ENCODE measurements around the gene ELK1. TPM values are rescaled to one million over a fixed set of nuclear protein-coding genes. Genes with fewer than 3 reads are reported as not detected.
"Not testable (repeated sequence)": the region's sequence is repeated elsewhere in the genome, so short reads cannot be mapped to it uniquely, and the experiment has no call there.

ELK1 gene
- total and polyA plus RNA-seq, 8 donors = 6.8 to 27.2 (median 16.5) TPM

DNA sequence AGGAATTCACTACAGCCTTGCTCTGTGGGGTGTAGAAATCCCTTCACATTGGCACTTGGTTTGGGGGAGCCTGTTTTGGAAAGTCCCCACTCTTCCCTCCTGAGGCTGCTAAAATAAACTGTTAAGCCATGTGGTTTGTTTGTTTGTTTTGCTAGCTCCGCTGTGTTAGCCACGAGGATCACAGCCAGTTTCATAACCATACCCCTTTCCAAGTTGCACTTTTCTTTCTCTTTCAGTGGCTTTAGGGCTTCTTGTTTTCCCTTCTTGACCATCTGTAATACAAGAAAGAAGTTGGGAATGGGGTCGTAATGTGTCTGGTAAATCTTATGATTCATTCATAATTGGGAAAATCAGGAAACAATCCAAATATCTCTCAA is 33.5 kb upstream of the ELK1 start:
- WGBS, 5 donors = 39 to 70% (median 47%) methylated on average over 3 of the region's 3 CpGs
- no peak overlapping the region for H3K27ac ChIP-seq
- no peaks in the 10 kb centered on the region for H3K4me1 ChIP-seq
- H3K27me3 ChIP-seq = peaks cover 0 to 12% (median 0%) of the 10 kb centered on the region in 3 donors
- intact Hi-C loops (cut with DNase I; ENCODE audit: low total_unique reads) = no loop called here
- no peaks in the 10 kb centered on the region for H3K9me3 ChIP-seq
- H3K36me3 ChIP-seq = no peaks in the 10 kb centered on the region
- DNase-seq = no peak
- no peak overlapping the region for H3K4me3 ChIP-seq
- TF ChIP-seq, protein P1, sequence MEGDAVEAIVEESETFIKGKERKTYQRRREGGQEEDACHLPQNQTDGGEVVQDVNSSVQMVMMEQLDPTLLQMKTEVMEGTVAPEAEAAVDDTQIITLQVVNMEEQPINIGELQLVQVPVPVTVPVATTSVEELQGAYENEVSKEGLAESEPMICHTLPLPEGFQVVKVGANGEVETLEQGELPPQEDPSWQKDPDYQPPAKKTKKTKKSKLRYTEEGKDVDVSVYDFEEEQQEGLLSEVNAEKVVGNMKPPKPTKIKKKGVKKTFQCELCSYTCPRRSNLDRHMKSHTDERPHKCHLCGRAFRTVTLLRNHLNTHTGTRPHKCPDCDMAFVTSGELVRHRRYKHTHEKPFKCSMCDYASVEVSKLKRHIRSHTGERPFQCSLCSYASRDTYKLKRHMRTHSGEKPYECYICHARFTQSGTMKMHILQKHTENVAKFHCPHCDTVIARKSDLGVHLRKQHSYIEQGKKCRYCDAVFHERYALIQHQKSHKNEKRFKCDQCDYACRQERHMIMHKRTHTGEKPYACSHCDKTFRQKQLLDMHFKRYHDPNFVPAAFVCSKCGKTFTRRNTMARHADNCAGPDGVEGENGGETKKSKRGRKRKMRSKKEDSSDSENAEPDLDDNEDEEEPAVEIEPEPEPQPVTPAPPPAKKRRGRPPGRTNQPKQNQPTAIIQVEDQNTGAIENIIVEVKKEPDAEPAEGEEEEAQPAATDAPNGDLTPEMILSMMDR (IDR thresholded peaks at IDR 0.05) = no peak

DNA sequence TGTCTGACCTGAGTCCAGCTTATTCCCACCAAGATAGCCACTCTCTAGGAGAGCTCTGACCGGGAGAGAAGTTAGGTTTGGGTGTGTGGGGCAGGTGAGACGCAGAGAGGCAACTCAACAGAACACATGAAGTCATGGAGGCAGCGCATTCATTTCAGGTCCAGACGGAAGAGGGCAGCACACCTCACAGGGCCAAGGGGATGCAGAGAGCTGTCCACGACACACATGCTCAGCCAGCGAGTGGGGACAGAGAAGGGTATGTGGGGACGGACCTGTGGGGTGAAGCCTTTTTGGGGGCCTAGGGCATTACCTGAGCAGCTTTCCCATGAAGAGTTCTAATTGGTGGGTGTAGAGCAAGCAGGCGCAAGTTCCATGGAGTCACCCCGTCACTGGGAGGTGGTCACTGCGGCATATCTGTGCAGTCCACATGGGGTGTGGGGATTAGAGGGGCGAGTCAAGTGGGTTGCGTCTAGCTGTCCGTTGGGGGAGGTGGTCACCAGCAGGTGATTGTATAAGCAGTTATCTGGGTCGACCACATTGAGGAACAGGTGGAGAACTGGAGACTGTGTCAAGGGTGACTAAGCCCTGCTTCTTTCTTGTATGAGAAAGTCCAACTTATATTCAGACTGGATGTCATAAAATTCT is 32.9 kb upstream of the ELK1 start:
- Histone ChIP-seq H3K4me1 (no peaks in the 10 kb centered on the region), H3K4me3 (no peak overlapping the region), H3K36me3 (no peaks in the 10 kb centered on the region), H3K27ac (no peak overlapping the region), H3K9me3 (no peaks in the 10 kb centered on the region), H3K27me3 (peaks cover 0 to 12% (median 0%) of the 10 kb centered on the region in 3 donors)
- no peak for TF ChIP-seq POLR2AphosphoS5 (IDR thresholded peaks at IDR 0.05)
- TF ChIP-seq, protein P1 (IDR thresholded peaks at IDR 0.05) = no peak
- no peak for DNase-seq
- intact Hi-C loops (cut with DNase I; ENCODE audit: low total_unique reads) = no loop called here
- WGBS, 5 donors = 74 to 81% (median 78%) methylated on average over 11 to 14 of the region's 14 CpGs

GRCh38 chrX:47675959-47676859 is 25.8 kb upstream of the ELK1 start:
- H3K36me3 ChIP-seq; H3K27ac ChIP-seq; intact Hi-C loops (cut with DNase I; ENCODE audit: low total_unique reads); H3K27me3 ChIP-seq; H3K4me1 ChIP-seq; DNase-seq; H3K4me3 ChIP-seq: not testable (repeated sequence)
- WGBS, 5 donors = 60 to 70% (median 65%) methylated on average over 7 of the region's 7 CpGs
- H3K9me3 ChIP-seq = peaks cover 0 to 23% (median 4%) of the 10 kb centered on the region in 4 donors

- no peak for TF ChIP-seq POLR2A (IDR thresholded peaks at IDR 0.05)
- Histone ChIP-seq H3K36me3 (no peaks in the 10 kb centered on the region), H3K9me3 (peaks cover 0 to 27% (median 4%) of the 10 kb centered on the region in 4 donors), H3K4me3 (no peak overlapping the region), H3K4me1 (no peaks in the 10 kb centered on the region), H3K27me3 (peaks cover 0 to 6% (median 0%) of the 10 kb centered on the region in 3 donors), H3K27ac (no peak overlapping the region)
- 72 to 92% (median 83%) methylated on average over 5 of the region's 5 CpGs for WGBS, 5 donors
- no peak for DNase-seq
- intact Hi-C loops (cut with DNase I; ENCODE audit: low total_unique reads) = no loop called here
These were observed 24.4 kb upstream of the ELK1 start for GRCh38 chrX:47674776-47675175.

DNA sequence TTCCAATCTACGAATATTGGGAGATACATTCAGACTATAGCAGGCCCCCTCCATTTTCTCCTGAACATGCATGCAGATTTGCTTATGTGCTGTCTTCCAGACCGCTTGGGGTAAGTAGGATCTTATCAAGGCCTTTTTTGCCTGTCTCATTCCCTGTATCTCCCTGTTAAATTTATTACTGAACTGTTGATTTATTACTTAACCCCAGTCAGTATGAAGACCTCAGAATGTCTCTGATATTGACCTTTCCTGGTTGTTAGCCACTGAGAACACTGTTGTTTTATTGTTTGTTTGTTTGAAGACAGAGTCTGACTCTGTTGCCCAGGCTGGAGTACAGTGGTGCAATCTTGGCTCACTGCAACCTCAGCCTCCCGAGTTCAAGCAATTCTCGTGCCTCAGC is 15.4 kb upstream of the ELK1 start:
- H3K9me3 ChIP-seq; intact Hi-C loops (cut with DNase I; ENCODE audit: low total_unique reads); H3K4me1 ChIP-seq; DNase-seq; H3K4me3 ChIP-seq; H3K27me3 ChIP-seq; H3K36me3 ChIP-seq; H3K27ac ChIP-seq: not testable (repeated sequence)
- WGBS, 5 donors = 67 to 94% (median 87%) methylated on average over 4 of the region's 4 CpGs

DNA sequence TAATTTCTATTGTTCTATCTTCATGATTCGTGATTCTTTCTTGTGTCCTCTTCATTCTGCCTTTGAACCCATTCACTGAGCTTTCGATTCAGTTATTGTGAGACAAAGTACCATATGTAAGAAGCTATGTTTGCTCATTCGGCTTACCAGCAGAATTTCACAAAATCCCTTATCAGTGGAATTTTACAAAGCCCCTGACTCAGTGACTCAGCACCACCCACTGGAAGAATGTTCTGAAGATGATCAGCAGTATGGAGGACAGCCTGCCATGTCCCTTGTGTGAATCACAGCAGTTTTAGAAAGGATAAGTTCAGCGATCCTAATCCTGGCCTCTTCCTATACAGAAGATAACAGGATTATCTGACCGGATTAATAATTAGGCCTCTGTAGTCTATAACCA is 14.4 kb upstream of the ELK1 start:
- TF ChIP-seq POLR2A (IDR thresholded peaks at IDR 0.05) = no peak
- no peaks in the 10 kb centered on the region for H3K27me3 ChIP-seq

More for the DNA sequence above, 14.4 kb upstream of the ELK1 start:
- H3K9me3 ChIP-seq = no peaks in the 10 kb centered on the region
- 74 to 82% (median 80%) methylated on average over 5 of the region's 5 CpGs for WGBS, 5 donors
- no peak overlapping the region for H3K4me3 ChIP-seq
- intact Hi-C loops (cut with DNase I; ENCODE audit: low total_unique reads) = no loop called here
- H3K36me3 ChIP-seq = no peaks in the 10 kb centered on the region
- DNase-seq = no peak
- no peak overlapping the region for H3K27ac ChIP-seq
- H3K4me1 ChIP-seq = no peaks in the 10 kb centered on the region
